Nephron (organoid): ENCODE data around the gene HM13.

Experiments
- H3K27ac Mint-ChIP-seq, 3 experiments: 2 replicates each; pipeline ENCODE4 v1.8.0; 2020; ENCODE audit warnings: mixed read lengths in 3 of 3, mild to moderate bottlenecking in 2 of 3, moderate library complexity in 1 of 3
- H3K27me3 Mint-ChIP-seq: 2 replicates; pipeline ENCODE4 v1.8.0; 2021; ENCODE audit warnings: low read depth, mild to moderate bottlenecking, moderate library complexity, mixed read lengths
- H3K36me3 Mint-ChIP-seq: 2 replicates; pipeline ENCODE4 v1.8.0; 2020; ENCODE audit warnings: low read depth, mixed read lengths
- H3K4me1 Mint-ChIP-seq: 2 replicates; pipeline ENCODE4 v1.8.0; 2020; ENCODE audit warnings: mixed read lengths
- H3K4me3 Mint-ChIP-seq, 3 experiments: 2 replicates each; pipeline ENCODE4 v1.8.0; 2020; ENCODE audit warnings: mild to moderate bottlenecking in 3 of 3, mixed read lengths in 3 of 3, moderate library complexity in 2 of 3
- H3K9me3 Mint-ChIP-seq: 2 replicates; pipeline ENCODE4 v1.8.0; 2020; ENCODE audit warnings: mixed read lengths
- CTCF ChIP-seq, 3 experiments: fragments of 200-600 bp; sonication (generic); IDR thresholded peaks; one replicate each; pipeline ENCODE4 v1.5.0; 2021; ENCODE audit warnings: antibody characterized with exemption in 3 of 3; ENCODE audit not compliant: unreplicated experiment in 3 of 3

The HM13 gene

GRCh38 chr20:31474758-31475427 is 39.3 kb upstream of the HM13 start, which contains the start of the genes DEFB124 and REM1:
TSS of gene DEFB124 (minus strand) at chr20:31475127. CDS start at chr20:31473013, 2,114 bp downstream.
TSS of gene REM1 (plus strand) at chr20:31475288. CDS start at chr20:31476446, 1,158 bp downstream.
- no peaks in the 10 kb centered on the region for H3K4me1 Mint-ChIP-seq
- no peak within 1 kb of the TSS for H3K4me3 Mint-ChIP-seq

GRCh38 chr20:31475472-31476293 is 38.6 kb upstream of the HM13 start:
- H3K4me3 Mint-ChIP-seq: no peak overlapping the region
- peaks cover 21% of the 10 kb centered on the region for H3K9me3 Mint-ChIP-seq
- H3K27me3 Mint-ChIP-seq: peaks cover 6% of the 10 kb centered on the region
- H3K4me1 Mint-ChIP-seq: no peaks in the 10 kb centered on the region
- no peak for TF ChIP-seq CTCF (IDR thresholded peaks at IDR 0.05; ENCODE audit: unreplicated experiment in 3 of 3)
- peaks cover 4% of the 10 kb centered on the region for H3K36me3 Mint-ChIP-seq
- H3K27ac Mint-ChIP-seq: no peak overlapping the region

More at GRCh38 chr20:31474758-31475427, 39.3 kb upstream of the HM13 start, which contains the start of the genes DEFB124 and REM1:
- Mint-ChIP-seq H3K27me3 (peaks cover 6% of the 10 kb centered on the region), H3K27ac (no peak within 1 kb of the TSS), H3K9me3 (peaks cover 21% of the 10 kb centered on the region), H3K36me3 (peaks cover 4% of the 10 kb centered on the region)
- TF ChIP-seq CTCF (IDR thresholded peaks at IDR 0.05; ENCODE audit: unreplicated experiment in 3 of 3): no peak

GRCh38 chr20:31476294-31476585 is 38.0 kb upstream of the HM13 start:
- Mint-ChIP-seq H3K27me3 (peaks cover 8% of the 10 kb centered on the region), H3K4me3 (no peak overlapping the region), H3K36me3 (peaks cover 4% of the 10 kb centered on the region), H3K9me3 (peaks cover 21% of the 10 kb centered on the region), H3K4me1 (no peaks in the 10 kb centered on the region), H3K27ac (no peak overlapping the region)
- TF ChIP-seq CTCF (IDR thresholded peaks at IDR 0.05; ENCODE audit: unreplicated experiment in 3 of 3): no peak

GRCh38 chr20:31476643-31477215 is 37.5 kb upstream of the HM13 start:
- H3K27ac Mint-ChIP-seq: no peak overlapping the region
- no peak for TF ChIP-seq CTCF (IDR thresholded peaks at IDR 0.05; ENCODE audit: unreplicated experiment in 3 of 3)
- peaks cover 21% of the 10 kb centered on the region for H3K9me3 Mint-ChIP-seq
- H3K36me3 Mint-ChIP-seq: peaks cover 4% of the 10 kb centered on the region
- no peaks in the 10 kb centered on the region for H3K4me1 Mint-ChIP-seq
- H3K27me3 Mint-ChIP-seq: peaks cover 10% of the 10 kb centered on the region
- H3K4me3 Mint-ChIP-seq: no peak overlapping the region

- Mint-ChIP-seq H3K9me3 (peaks cover 14% of the 10 kb centered on the region), H3K36me3 (no peaks in the 10 kb centered on the region), H3K27ac (no peak overlapping the region), H3K4me1 (no peaks in the 10 kb centered on the region), H3K4me3 (no peak overlapping the region), H3K27me3 (peaks cover 15% of the 10 kb centered on the region)
- TF ChIP-seq CTCF (IDR thresholded peaks at IDR 0.05; ENCODE audit: unreplicated experiment in 3 of 3): no peak
These were observed 30.2 kb upstream of the HM13 start for GRCh38 chr20:31484001-31484400.
